ENCODE data around the gene XPR1.

The XPR1 gene

GRCh38 chr1:180937624-180938225 is 305.9 kb downstream of the XPR1 start:
- DNase-seq, result no peak

- no peak for DNase-seq
These were observed 307.4 kb downstream of the XPR1 start for GRCh38 chr1:180939073-180939710.

- no peak for DNase-seq
These were observed 307.9 kb downstream of the XPR1 start for GRCh38 chr1:180939711-180940103.
